PFSK-1 (cell line): ENCODE measurements around the gene CACNB3.

Experiments used
- FOXP2 ChIP-seq: optimal IDR thresholded peaks from 2 replicates; pipeline ENCODE3; 2011; ENCODE audit warnings: borderline replicate concordance, control low read depth, inconsistent platforms; ENCODE audit not compliant: insufficient read depth; ENCODE audit errors: extremely low read length, extremely low read depth
- POLR2AphosphoS5 ChIP-seq: IDR thresholded peaks from 2 replicates; pipeline ENCODE4 v1.6.1; 2012; ENCODE audit warnings: low read depth, mild to moderate bottlenecking, control low read depth, low read length, moderate library complexity
- SIN3A ChIP-seq: IDR thresholded peaks from 2 replicates; pipeline ENCODE4 v1.6.1; 2012; ENCODE audit warnings: mild to moderate bottlenecking, low read length, moderate library complexity, borderline replicate concordance; ENCODE audit not compliant: insufficient read depth
- TAF1 ChIP-seq: IDR thresholded peaks from 2 replicates; pipeline ENCODE4 v1.6.1; 2012; ENCODE audit warnings: low read length, control low read depth, borderline replicate concordance; ENCODE audit not compliant: insufficient read depth
- TF ChIP-seq, protein P1 (sequence below), 2 experiments: IDR thresholded peaks; 2 replicates each; pipeline versions ENCODE4 v1.6.1 to v1.8.0; 2011 to 2012; ENCODE audit warnings: low read depth in 2 of 2, low read length in 2 of 2, control low read depth in 1 of 2, inconsistent platforms in 1 of 2, mild to moderate bottlenecking in 1 of 2, moderate library complexity in 1 of 2; ENCODE audit not compliant: insufficient read depth in 1 of 2

DNA sequence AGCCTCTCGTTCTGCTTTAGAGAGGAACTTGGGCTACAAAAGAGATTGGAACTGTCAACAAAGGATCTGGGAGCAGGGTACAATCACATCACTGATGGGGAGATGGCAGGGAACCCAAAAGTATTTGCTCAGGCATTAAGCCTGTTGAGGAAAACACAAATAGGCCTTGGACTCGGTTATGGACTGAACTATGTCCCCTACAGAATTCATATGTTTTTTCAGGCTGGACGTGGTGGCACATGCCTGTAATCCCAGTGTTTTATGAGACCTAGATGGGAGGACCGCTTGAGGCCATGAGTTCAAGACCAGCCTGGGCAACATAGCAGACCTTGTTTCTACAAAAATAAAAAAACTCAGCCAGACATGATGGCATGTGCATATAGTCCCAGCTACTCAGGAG is 19.8 kb downstream of the CACNB3 start:
- TF ChIP-seq POLR2AphosphoS5, result no peak
- no peak for TF ChIP-seq SIN3A
- TF ChIP-seq, protein P1, sequence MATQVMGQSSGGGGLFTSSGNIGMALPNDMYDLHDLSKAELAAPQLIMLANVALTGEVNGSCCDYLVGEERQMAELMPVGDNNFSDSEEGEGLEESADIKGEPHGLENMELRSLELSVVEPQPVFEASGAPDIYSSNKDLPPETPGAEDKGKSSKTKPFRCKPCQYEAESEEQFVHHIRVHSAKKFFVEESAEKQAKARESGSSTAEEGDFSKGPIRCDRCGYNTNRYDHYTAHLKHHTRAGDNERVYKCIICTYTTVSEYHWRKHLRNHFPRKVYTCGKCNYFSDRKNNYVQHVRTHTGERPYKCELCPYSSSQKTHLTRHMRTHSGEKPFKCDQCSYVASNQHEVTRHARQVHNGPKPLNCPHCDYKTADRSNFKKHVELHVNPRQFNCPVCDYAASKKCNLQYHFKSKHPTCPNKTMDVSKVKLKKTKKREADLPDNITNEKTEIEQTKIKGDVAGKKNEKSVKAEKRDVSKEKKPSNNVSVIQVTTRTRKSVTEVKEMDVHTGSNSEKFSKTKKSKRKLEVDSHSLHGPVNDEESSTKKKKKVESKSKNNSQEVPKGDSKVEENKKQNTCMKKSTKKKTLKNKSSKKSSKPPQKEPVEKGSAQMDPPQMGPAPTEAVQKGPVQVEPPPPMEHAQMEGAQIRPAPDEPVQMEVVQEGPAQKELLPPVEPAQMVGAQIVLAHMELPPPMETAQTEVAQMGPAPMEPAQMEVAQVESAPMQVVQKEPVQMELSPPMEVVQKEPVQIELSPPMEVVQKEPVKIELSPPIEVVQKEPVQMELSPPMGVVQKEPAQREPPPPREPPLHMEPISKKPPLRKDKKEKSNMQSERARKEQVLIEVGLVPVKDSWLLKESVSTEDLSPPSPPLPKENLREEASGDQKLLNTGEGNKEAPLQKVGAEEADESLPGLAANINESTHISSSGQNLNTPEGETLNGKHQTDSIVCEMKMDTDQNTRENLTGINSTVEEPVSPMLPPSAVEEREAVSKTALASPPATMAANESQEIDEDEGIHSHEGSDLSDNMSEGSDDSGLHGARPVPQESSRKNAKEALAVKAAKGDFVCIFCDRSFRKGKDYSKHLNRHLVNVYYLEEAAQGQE (IDR thresholded peaks at IDR 0.05; ENCODE audit: insufficient read depth in 1 of 2, low read depth in 2 of 2, low read length in 2 of 2), result no peak
- TF ChIP-seq TAF1, result no peak
- TF ChIP-seq FOXP2, result no peak
